ENCODE data around the gene MRPL41. TPM values are rescaled to one million over a fixed set of nuclear protein-coding genes. Genes with fewer than 3 reads are reported as not detected.
A peak's percentile ranks its signal among the peaks of the same experiment; 100 is the strongest.

The MRPL41 gene
- polyA plus RNA-seq, 2 of the 4 experiments (the other 2 are of a cell fraction): 19.7 to 54.4 TPM

DNA sequence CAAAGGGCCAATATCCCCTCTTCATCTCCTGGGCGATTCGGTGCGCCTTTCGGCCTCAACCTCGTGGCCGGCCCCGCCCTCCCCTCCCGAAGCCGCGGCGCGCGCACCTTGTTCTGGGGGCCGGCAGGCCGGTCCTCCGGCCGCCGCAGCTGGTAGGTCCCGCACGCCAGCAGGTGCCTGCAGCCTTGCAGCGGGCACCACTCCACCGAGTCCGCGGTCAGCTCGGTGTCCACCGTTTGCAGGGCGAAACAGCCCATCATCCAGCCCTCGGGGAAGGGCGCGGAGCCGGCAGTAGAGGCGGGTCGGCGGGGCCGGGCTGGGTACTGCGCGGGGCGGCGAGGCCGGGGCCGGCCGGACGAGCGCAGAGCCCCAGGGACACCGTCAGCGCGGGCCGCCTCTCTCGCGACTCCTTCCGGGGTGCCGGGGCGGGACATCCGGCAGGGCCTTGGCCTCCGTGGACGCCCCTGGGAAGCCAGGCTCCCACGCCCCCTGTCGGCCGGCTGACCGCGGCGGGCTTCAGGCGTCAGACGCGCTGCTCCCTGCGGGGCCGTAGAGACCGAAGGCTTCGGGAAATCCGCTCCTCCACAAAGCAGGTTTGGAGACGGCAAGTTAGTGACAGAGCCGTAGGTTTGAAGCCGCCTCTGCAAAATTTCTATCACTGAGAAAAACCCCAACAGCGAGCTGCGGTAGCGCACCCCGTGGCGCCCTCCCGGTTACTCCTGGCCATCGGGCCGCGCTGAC is 27.0 kb downstream of the MRPL41 start, which contains the start of gene DPH7:
Gene DPH7, minus strand, starts transcription at position 408 of the 741 bp plus-strand sequence. Its CDS starts 148 bp downstream, at position 260.
- TF ChIP-seq FOSL2 (IDR thresholded peaks at IDR 0.05): no peak
- peak; percentile 32; the same call in 1 of the 2 replicates for TF ChIP-seq FOSL2 (CRISPR knock-in tag; IDR thresholded peaks at IDR 0.05)
- no peak for TF ChIP-seq RCOR1 (IDR thresholded peaks at IDR 0.05; ENCODE audit: low read depth, low read length)
- no peak for TF ChIP-seq PBX3 (IDR thresholded peaks at IDR 0.05)
- peak; percentile 56 for TF ChIP-seq KDM5A (IDR thresholded peaks at IDR 0.05)
- no peak for TF ChIP-seq HDAC2 (IDR thresholded peaks at IDR 0.05)
- no peak for TF ChIP-seq ZNF302 (CRISPR knock-in tag; IDR thresholded peaks at IDR 0.05)
- TF ChIP-seq MAZ (IDR thresholded peaks at IDR 0.05; ENCODE audit: borderline replicate concordance, low read depth, low read length): 0 out of 2 replicates have a peak, but pooled peaks have one; percentile 49
- TF ChIP-seq, protein P1, sequence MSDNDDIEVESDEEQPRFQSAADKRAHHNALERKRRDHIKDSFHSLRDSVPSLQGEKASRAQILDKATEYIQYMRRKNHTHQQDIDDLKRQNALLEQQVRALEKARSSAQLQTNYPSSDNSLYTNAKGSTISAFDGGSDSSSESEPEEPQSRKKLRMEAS (IDR thresholded peaks at IDR 0.05): peak; percentile 84
- no peak for TF ChIP-seq FOSB (CRISPR knock-in tag; IDR thresholded peaks at IDR 0.05)
- TF ChIP-seq BCL3 (IDR thresholded peaks at IDR 0.05): peak; percentile 76; the same call in 2 of the 3 replicates
- TF ChIP-seq HEYL (CRISPR knock-in tag; IDR thresholded peaks at IDR 0.05): no peak
- peak; percentile 78 for TF ChIP-seq POLR2A (IDR thresholded peaks at IDR 0.05; ENCODE audit: low read length)
- peak; percentile 38; the same call in 1 of the 3 replicates for TF ChIP-seq SMC3 (IDR thresholded peaks at IDR 0.05)
- no peak for TF ChIP-seq CBX8 (IDR thresholded peaks at IDR 0.05)
- TF ChIP-seq, protein P2, sequence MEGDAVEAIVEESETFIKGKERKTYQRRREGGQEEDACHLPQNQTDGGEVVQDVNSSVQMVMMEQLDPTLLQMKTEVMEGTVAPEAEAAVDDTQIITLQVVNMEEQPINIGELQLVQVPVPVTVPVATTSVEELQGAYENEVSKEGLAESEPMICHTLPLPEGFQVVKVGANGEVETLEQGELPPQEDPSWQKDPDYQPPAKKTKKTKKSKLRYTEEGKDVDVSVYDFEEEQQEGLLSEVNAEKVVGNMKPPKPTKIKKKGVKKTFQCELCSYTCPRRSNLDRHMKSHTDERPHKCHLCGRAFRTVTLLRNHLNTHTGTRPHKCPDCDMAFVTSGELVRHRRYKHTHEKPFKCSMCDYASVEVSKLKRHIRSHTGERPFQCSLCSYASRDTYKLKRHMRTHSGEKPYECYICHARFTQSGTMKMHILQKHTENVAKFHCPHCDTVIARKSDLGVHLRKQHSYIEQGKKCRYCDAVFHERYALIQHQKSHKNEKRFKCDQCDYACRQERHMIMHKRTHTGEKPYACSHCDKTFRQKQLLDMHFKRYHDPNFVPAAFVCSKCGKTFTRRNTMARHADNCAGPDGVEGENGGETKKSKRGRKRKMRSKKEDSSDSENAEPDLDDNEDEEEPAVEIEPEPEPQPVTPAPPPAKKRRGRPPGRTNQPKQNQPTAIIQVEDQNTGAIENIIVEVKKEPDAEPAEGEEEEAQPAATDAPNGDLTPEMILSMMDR (IDR thresholded peaks at IDR 0.05): peak; percentile 85
- TF ChIP-seq MYC (IDR thresholded peaks at IDR 0.05; ENCODE audit: borderline replicate concordance, low read length): peak; percentile 79; the same call in 1 of the 2 replicates
- peak; percentile 65; the same call in 1 of the 2 replicates for TF ChIP-seq PHF8 (IDR thresholded peaks at IDR 0.05; ENCODE audit: borderline replicate concordance, low read depth)
- TF ChIP-seq RAD21 (conservative IDR thresholded peaks at IDR 0.05 in 1 of 2, IDR thresholded peaks at IDR 0.05 in 1 of 2): peak; percentile 14 to 36; a peak in 3 of 5 replicates
- TF ChIP-seq NR3C1 (IDR thresholded peaks at IDR 0.05): no peak
- TF ChIP-seq, protein P3, sequence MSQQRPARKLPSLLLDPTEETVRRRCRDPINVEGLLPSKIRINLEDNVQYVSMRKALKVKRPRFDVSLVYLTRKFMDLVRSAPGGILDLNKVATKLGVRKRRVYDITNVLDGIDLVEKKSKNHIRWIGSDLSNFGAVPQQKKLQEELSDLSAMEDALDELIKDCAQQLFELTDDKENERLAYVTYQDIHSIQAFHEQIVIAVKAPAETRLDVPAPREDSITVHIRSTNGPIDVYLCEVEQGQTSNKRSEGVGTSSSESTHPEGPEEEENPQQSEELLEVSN (IDR thresholded peaks at IDR 0.05; ENCODE audit: borderline replicate concordance, low read depth): peak; percentile 29; the same call in 1 of the 2 replicates
- peak; percentile 37; the same call in 1 of the 2 replicates for TF ChIP-seq GATA3 (IDR thresholded peaks at IDR 0.05; ENCODE audit: borderline replicate concordance)
- TF ChIP-seq CEBPB (IDR thresholded peaks at IDR 0.05): no peak
- peak; percentile 78 to 98 for TF ChIP-seq JUN (IDR thresholded peaks at IDR 0.05)
- 3% methylated on average over 26 of the region's 82 CpGs for WGBS (ENCODE audit: missing lambda C conversion rate)
- ATAC-seq: peak; percentile 96 to 98
- no peak for FAIRE-seq
- H3K4me3 ChIP-seq: peak within 1 kb of the TSS; percentile 72
- DNase-seq (ENCODE audit: low read depth in 1 of 2, low spot score in 1 of 2): peak; percentile 91 to 93
- peaks cover 12% of the 10 kb centered on the region; the same call in 2 of the 3 replicates for H3K4me1 ChIP-seq
- H3K9me3 ChIP-seq: no peaks in the 10 kb centered on the region
- POLR2A ChIA-PET: interaction anchor here (0.6 to 1.2 kb wide), 2 partner anchors 12 to 26 kb away, joined by 3 read pairs; no protein-coding TSS in a partner anchor
- CTCF ChIA-PET: interaction anchor here (0.6 to 9.7 kb wide), 17 partner anchors 15 to 530 kb away, joined by 3 to 175 read pairs (median 3); partner anchors contain the start of genes MRPL41 and ZMYND19
- H3K4me2 ChIP-seq: peak within 1 kb of the TSS; percentile 94
- peak within 1 kb of the TSS; percentile 91 to 97 for H3K27ac ChIP-seq
